ENCODE data around the gene GAS7. TPM values are rescaled to one million over a fixed set of nuclear protein-coding genes. Genes with fewer than 3 reads are reported as not detected.

GAS7 gene
- total RNA-seq, 1 donor from 2014 or later, result 47.7 TPM

- Mint-ChIP-seq H3K36me3 (peaks cover 4% of the 10 kb centered on the region), H3K27me3 (ENCODE audit: low read depth) (no peaks in the 10 kb centered on the region), H3K4me1 (peaks cover 78% of the 10 kb centered on the region), H3K9me3 (peaks cover 10% of the 10 kb centered on the region), H3K4me3 (no peak overlapping the region), H3K27ac (peak overlapping the region; percentile 34)
- TF ChIP-seq, protein P1, sequence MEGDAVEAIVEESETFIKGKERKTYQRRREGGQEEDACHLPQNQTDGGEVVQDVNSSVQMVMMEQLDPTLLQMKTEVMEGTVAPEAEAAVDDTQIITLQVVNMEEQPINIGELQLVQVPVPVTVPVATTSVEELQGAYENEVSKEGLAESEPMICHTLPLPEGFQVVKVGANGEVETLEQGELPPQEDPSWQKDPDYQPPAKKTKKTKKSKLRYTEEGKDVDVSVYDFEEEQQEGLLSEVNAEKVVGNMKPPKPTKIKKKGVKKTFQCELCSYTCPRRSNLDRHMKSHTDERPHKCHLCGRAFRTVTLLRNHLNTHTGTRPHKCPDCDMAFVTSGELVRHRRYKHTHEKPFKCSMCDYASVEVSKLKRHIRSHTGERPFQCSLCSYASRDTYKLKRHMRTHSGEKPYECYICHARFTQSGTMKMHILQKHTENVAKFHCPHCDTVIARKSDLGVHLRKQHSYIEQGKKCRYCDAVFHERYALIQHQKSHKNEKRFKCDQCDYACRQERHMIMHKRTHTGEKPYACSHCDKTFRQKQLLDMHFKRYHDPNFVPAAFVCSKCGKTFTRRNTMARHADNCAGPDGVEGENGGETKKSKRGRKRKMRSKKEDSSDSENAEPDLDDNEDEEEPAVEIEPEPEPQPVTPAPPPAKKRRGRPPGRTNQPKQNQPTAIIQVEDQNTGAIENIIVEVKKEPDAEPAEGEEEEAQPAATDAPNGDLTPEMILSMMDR (IDR thresholded peaks at IDR 0.05; ENCODE audit: unreplicated experiment), result no peak
- DNase-seq (ENCODE audit: low spot score in 2 of 2, unreplicated experiment in 2 of 2), result no peak
Measured at GRCh38 chr17:10120109-10120485, 78.3 kb downstream of the GAS7 start.

- H3K27ac Mint-ChIP-seq, result peak overlapping the region; percentile 74
- no peak overlapping the region for H3K4me3 Mint-ChIP-seq
- peaks cover 4% of the 10 kb centered on the region for H3K36me3 Mint-ChIP-seq
- TF ChIP-seq, protein P1 (IDR thresholded peaks at IDR 0.05; ENCODE audit: unreplicated experiment), result no peak
- DNase-seq (ENCODE audit: low spot score in 2 of 2, unreplicated experiment in 2 of 2), result no peak
- H3K4me1 Mint-ChIP-seq, result peaks cover 84% of the 10 kb centered on the region
- H3K27me3 Mint-ChIP-seq (ENCODE audit: low read depth), result no peaks in the 10 kb centered on the region
- H3K9me3 Mint-ChIP-seq, result peaks cover 10% of the 10 kb centered on the region
Measured at GRCh38 chr17:10119203-10120108, 79.0 kb downstream of the GAS7 start.

GRCh38 chr17:10118788-10119130, 79.6 kb downstream of the GAS7 start:
- peak overlapping the region; percentile 15 for H3K27ac Mint-ChIP-seq
- H3K4me3 Mint-ChIP-seq, result no peak overlapping the region
- no peak for DNase-seq (ENCODE audit: low spot score in 2 of 2, unreplicated experiment in 2 of 2)
- H3K27me3 Mint-ChIP-seq (ENCODE audit: low read depth), result no peaks in the 10 kb centered on the region
- peaks cover 82% of the 10 kb centered on the region for H3K4me1 Mint-ChIP-seq
- TF ChIP-seq, protein P1 (IDR thresholded peaks at IDR 0.05; ENCODE audit: unreplicated experiment), result no peak
- peaks cover 4% of the 10 kb centered on the region for H3K36me3 Mint-ChIP-seq
- peaks cover 10% of the 10 kb centered on the region for H3K9me3 Mint-ChIP-seq

DNA sequence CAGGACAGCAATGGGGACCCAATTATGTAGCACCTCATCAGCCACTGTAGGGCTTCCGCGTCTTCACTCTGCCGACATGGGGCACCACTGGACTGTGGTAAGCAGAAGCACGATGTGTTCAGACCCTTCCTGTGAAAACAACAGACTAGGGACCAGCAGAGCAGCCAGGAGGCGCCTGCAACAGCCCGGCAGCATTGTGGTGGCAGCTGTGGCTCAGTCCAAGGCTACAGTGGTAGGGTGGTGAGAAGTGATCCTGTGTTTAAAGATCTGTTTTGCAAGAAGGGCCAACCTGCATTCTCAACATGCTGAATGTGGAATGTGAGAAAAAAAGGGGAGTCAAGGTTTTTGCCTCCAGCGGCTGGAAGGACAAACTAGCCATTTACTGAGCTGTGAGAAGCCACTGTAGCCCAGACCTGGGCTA, 80.8 kb downstream of the GAS7 start:
- H3K4me1 Mint-ChIP-seq, result peaks cover 87% of the 10 kb centered on the region
- peaks cover 10% of the 10 kb centered on the region for H3K9me3 Mint-ChIP-seq
- TF ChIP-seq, protein P1 (IDR thresholded peaks at IDR 0.05; ENCODE audit: unreplicated experiment), result no peak
- H3K27me3 Mint-ChIP-seq (ENCODE audit: low read depth), result no peaks in the 10 kb centered on the region
- peaks cover 4% of the 10 kb centered on the region for H3K36me3 Mint-ChIP-seq
- H3K4me3 Mint-ChIP-seq, result no peak overlapping the region
- peak overlapping the region; percentile 31 for H3K27ac Mint-ChIP-seq
- DNase-seq (ENCODE audit: low spot score in 2 of 2, unreplicated experiment in 2 of 2), result no peak

DNA sequence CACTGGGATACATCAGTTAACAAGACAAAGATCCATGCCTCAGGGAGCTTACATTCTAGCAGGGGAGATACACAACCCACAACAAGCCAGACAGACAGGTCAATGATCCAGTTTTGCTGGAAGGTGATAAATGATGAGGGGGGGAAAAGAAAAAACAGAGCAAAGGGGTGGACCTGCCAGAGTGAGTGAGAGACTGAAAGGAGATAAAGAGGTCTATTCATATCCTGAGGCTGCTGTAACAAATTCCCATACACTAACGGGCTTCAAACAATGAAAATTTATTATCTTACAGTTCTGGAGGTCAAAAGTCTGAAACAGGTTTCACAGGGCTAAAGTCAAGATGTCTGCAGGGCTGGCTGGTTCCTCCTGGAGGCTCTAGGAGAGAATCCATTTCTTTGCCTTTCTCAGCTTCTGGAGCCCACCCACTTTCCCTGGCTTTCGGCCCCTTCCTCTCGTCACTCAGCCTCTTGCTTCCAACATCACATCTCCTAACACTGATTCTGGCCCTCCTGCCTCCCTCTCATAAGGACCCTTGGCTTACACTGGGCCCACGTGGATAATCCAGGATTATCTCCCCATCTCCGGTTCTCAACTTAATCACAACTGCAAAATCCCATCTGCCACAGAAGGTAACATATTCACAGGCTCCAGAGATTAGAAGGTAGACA, 81.5 kb downstream of the GAS7 start:
- TF ChIP-seq, protein P1 (IDR thresholded peaks at IDR 0.05; ENCODE audit: unreplicated experiment), result no peak
- Mint-ChIP-seq H3K4me3 (no peak overlapping the region), H3K36me3 (peaks cover 4% of the 10 kb centered on the region), H3K27ac (peak overlapping the region; percentile 31), H3K4me1 (peaks cover 85% of the 10 kb centered on the region), H3K27me3 (ENCODE audit: low read depth) (no peaks in the 10 kb centered on the region), H3K9me3 (peaks cover 10% of the 10 kb centered on the region)
- no peak for DNase-seq (ENCODE audit: low spot score in 2 of 2, unreplicated experiment in 2 of 2)
